HG03439 (cell line): Measurements from ENCODE around the gene NAA35.
"Not testable (repeated sequence)": the region's sequence is repeated elsewhere in the genome, so short reads cannot be mapped to it uniquely, and the experiment has no call there.

Source experiments
- ATAC-seq: cut with Tn5 transposase; IDR thresholded peaks from one replicate; pipeline ENCODE4 v1.9.1; 2021; ENCODE audit warnings: mild to moderate bottlenecking, moderate library complexity; ENCODE audit not compliant: unreplicated experiment

NAA35 gene

GRCh38 chr9:86022687-86023266 lies 81.8 kb downstream of the NAA35 start:
- ATAC-seq: no peak

GRCh38 chr9:86027767-86028166 lies 86.8 kb downstream of the NAA35 start:
- no peak for ATAC-seq

GRCh38 chr9:86034863-86035734 lies 94.2 kb downstream of the NAA35 start:
- no peak for ATAC-seq

GRCh38 chr9:86035827-86036440 lies 95.0 kb downstream of the NAA35 start:
- no peak for ATAC-seq

GRCh38 chr9:86036555-86036954 lies 95.6 kb downstream of the NAA35 start:
- ATAC-seq: no peak

GRCh38 chr9:86039991-86040860 lies 99.3 kb downstream of the NAA35 start:
- no peak for ATAC-seq

GRCh38 chr9:86040861-86041155 lies 99.9 kb downstream of the NAA35 start:
- no peak for ATAC-seq

- ATAC-seq: no peak
Measured at GRCh38 chr9:86041311-86041741, 100.4 kb downstream of the NAA35 start.

GRCh38 chr9:86042199-86042978 lies 101.4 kb downstream of the NAA35 start:
- no peak for ATAC-seq

GRCh38 chr9:86043586-86043985 lies 102.6 kb downstream of the NAA35 start:
- ATAC-seq: no peak

- ATAC-seq: no peak
Measured at GRCh38 chr9:86043999-86044398, 103.1 kb downstream of the NAA35 start.

- no peak for ATAC-seq
Measured at GRCh38 chr9:86045654-86046053, 104.7 kb downstream of the NAA35 start.

GRCh38 chr9:86046071-86046636 lies 105.2 kb downstream of the NAA35 start:
- ATAC-seq: no peak

GRCh38 chr9:86046930-86047341 lies 106.0 kb downstream of the NAA35 start:
- no peak for ATAC-seq

GRCh38 chr9:86047361-86047760 lies 106.4 kb downstream of the NAA35 start:
- no peak for ATAC-seq

GRCh38 chr9:86048018-86048742 lies 107.2 kb downstream of the NAA35 start:
- ATAC-seq: not testable (repeated sequence)

- no peak for ATAC-seq
Measured at GRCh38 chr9:86052556-86053468, 111.9 kb downstream of the NAA35 start.

GRCh38 chr9:86054695-86055094 lies 113.7 kb downstream of the NAA35 start:
- no peak for ATAC-seq
